Endothelial cell (in vitro differentiated cells): ENCODE measurements around the gene RBM43. TPM values are rescaled to one million over a fixed set of nuclear protein-coding genes. Genes with fewer than 3 reads are reported as not detected.

Source experiments
- DNase-seq: peaks from one replicate; pipeline ENCODE4 v3.0.0; 2021; ENCODE audit warnings: low spot score
- H3K27ac Mint-ChIP-seq: one replicate; pipeline ENCODE4 v1.8.0; 2021; ENCODE audit warnings: mixed read lengths, inconsistent platforms; ENCODE audit not compliant: unreplicated experiment
- H3K27me3 Mint-ChIP-seq: one replicate; pipeline ENCODE4 v1.8.0; 2021; ENCODE audit warnings: mild to moderate bottlenecking, moderate library complexity, mixed read lengths, inconsistent platforms; ENCODE audit not compliant: unreplicated experiment
- H3K36me3 Mint-ChIP-seq: one replicate; pipeline ENCODE4 v1.8.0; 2021; ENCODE audit warnings: mild to moderate bottlenecking, low read depth, mixed read lengths, inconsistent platforms; ENCODE audit not compliant: unreplicated experiment
- H3K4me1 Mint-ChIP-seq: one replicate; pipeline ENCODE4 v1.8.0; 2021; ENCODE audit warnings: mild to moderate bottlenecking, mixed read lengths, inconsistent platforms; ENCODE audit not compliant: unreplicated experiment
- H3K4me3 Mint-ChIP-seq: one replicate; pipeline ENCODE4 v1.8.0; 2021; ENCODE audit warnings: mild to moderate bottlenecking, mixed read lengths, inconsistent platforms; ENCODE audit not compliant: unreplicated experiment
- H3K9me3 Mint-ChIP-seq: one replicate; pipeline ENCODE4 v1.8.0; 2021; ENCODE audit warnings: mixed read lengths, inconsistent platforms; ENCODE audit not compliant: unreplicated experiment
- CTCF ChIP-seq: fragments of 200-600 bp; sonication (generic); IDR thresholded peaks from one replicate; pipeline ENCODE4 v1.5.0; 2021; ENCODE audit warnings: antibody characterized with exemption; ENCODE audit not compliant: unreplicated experiment
- total RNA-seq: library from RNA; stranded (reverse); fragmentation: NEBNext Ultra II Directional; extraction: Animal tissue kit (Norgen Biotek cat#: 25700); gene quantifications from one replicate; pipeline ENCODE4 v1.2.1, GENCODE V29; 2021; ENCODE audit not compliant: unreplicated experiment

Gene RBM43
- total RNA-seq, 1 donor from 2014 or later: 5.7 TPM

GRCh38 chr2:151292141-151292540, 30.5 kb upstream of the RBM43 start:
- Mint-ChIP-seq H3K27me3 (no peaks in the 10 kb centered on the region), H3K4me1 (peaks cover 15% of the 10 kb centered on the region), H3K27ac (no peak overlapping the region), H3K36me3 (peaks cover 3% of the 10 kb centered on the region), H3K4me3 (no peak overlapping the region), H3K9me3 (no peaks in the 10 kb centered on the region)
- no peak for DNase-seq
- TF ChIP-seq CTCF: no peak

GRCh38 chr2:151291224-151291623, 29.6 kb upstream of the RBM43 start:
- Mint-ChIP-seq H3K4me3 (no peak overlapping the region), H3K9me3 (no peaks in the 10 kb centered on the region), H3K36me3 (no peaks in the 10 kb centered on the region), H3K27me3 (no peaks in the 10 kb centered on the region), H3K27ac (no peak overlapping the region), H3K4me1 (peaks cover 15% of the 10 kb centered on the region)
- no peak for DNase-seq
- TF ChIP-seq CTCF: no peak

- no peak for TF ChIP-seq CTCF
- H3K4me1 Mint-ChIP-seq: peaks cover 15% of the 10 kb centered on the region
- H3K36me3 Mint-ChIP-seq: no peaks in the 10 kb centered on the region
- H3K27me3 Mint-ChIP-seq: no peaks in the 10 kb centered on the region
- H3K4me3 Mint-ChIP-seq: peak overlapping the region; percentile 84
- no peaks in the 10 kb centered on the region for H3K9me3 Mint-ChIP-seq
- peak overlapping the region; percentile 70 for H3K27ac Mint-ChIP-seq
- DNase-seq: no peak
These were observed 28.6 kb upstream of the RBM43 start for GRCh38 chr2:151289972-151290866.

GRCh38 chr2:151287513-151288250, 26.0 kb upstream of the RBM43 start:
- no peak overlapping the region for H3K27ac Mint-ChIP-seq
- H3K36me3 Mint-ChIP-seq: no peaks in the 10 kb centered on the region
- H3K27me3 Mint-ChIP-seq: no peaks in the 10 kb centered on the region
- H3K9me3 Mint-ChIP-seq: no peaks in the 10 kb centered on the region
- peaks cover 15% of the 10 kb centered on the region for H3K4me1 Mint-ChIP-seq
- no peak for DNase-seq
- H3K4me3 Mint-ChIP-seq: no peak overlapping the region
- TF ChIP-seq CTCF: no peak

- Mint-ChIP-seq H3K4me3 (no peak overlapping the region), H3K27me3 (no peaks in the 10 kb centered on the region), H3K9me3 (no peaks in the 10 kb centered on the region), H3K36me3 (no peaks in the 10 kb centered on the region), H3K27ac (no peak overlapping the region), H3K4me1 (peaks cover 2% of the 10 kb centered on the region)
- no peak for DNase-seq
- TF ChIP-seq CTCF: no peak
These were observed 20.7 kb upstream of the RBM43 start for GRCh38 chr2:151282401-151282800.
